CD4-positive, alpha-beta T cell (primary cell): ENCODE results near the gene RPS27L. TPM values are rescaled to one million over a fixed set of nuclear protein-coding genes. Genes with fewer than 3 reads are reported as not detected.

Experiments
- ATAC-seq: fragments of 200-7000 bp; cut with Tn5 transposase; one replicate; pipeline ENCODE4 v1.10.0; 2022; ENCODE audit warnings: mild to moderate bottlenecking; ENCODE audit not compliant: poor library complexity
- CTCF ChIA-PET: fragments of 350-600 bp; sonication (Branson Sonifier 250); formaldehyde crosslinking; loops from one replicate; lab custom pipeline; 2021; ENCODE audit warnings: antibody characterized with exemption, inconsistent platforms; lab: Charles Lee
- POLR2A ChIA-PET: fragments of 350-600 bp; sonication (Branson Sonifier 250); formaldehyde crosslinking; loops from one replicate; lab custom pipeline; 2021; ENCODE audit warnings: antibody characterized with exemption, inconsistent platforms; lab: Charles Lee
- DNase-seq, 14 experiments: peaks; one replicate each; pipeline ENCODE4 v3.0.0-alpha.2; 2013 to 2020; ENCODE audit warnings: mixed read lengths in 2 of 14
- H3K27ac ChIP-seq, 2 donors: one replicate each; pipeline versions ENCODE4 v1.5.1 to v1.7.0; 2013; ENCODE audit warnings: low read length in 2 of 2, low read depth in 1 of 2, mild to moderate bottlenecking in 1 of 2
- H3K27me3 ChIP-seq, 2 experiments: 1 replicate in 1 of 2; 2 replicates in 1 of 2; pipeline versions ENCODE4 v1.6.1 to v1.7.0; 2013; ENCODE audit warnings: low read length in 2 of 2, control low read depth in 1 of 2, mild to moderate bottlenecking in 1 of 2, moderate library complexity in 1 of 2; ENCODE audit not compliant: insufficient read depth in 2 of 2, control insufficient read depth in 1 of 2
- H3K36me3 ChIP-seq: one replicate; pipeline ENCODE4 v1.6.1; 2013; ENCODE audit warnings: low read length, control low read depth; ENCODE audit not compliant: insufficient read depth
- H3K4me1 ChIP-seq: one replicate; pipeline ENCODE4 v1.6.1; 2013; ENCODE audit warnings: low read length, control low read depth; ENCODE audit not compliant: insufficient read depth
- H3K4me3 ChIP-seq: one replicate; pipeline ENCODE4 v1.5.1; 2013; ENCODE audit warnings: mild to moderate bottlenecking, low read length, moderate library complexity
- H3K9me3 ChIP-seq, 2 experiments: 1 replicate in 1 of 2; 2 replicates in 1 of 2; pipeline versions ENCODE4 v1.6.1 to v1.7.0; 2013; ENCODE audit warnings: low read length in 2 of 2, mild to moderate bottlenecking in 2 of 2, control low read depth in 1 of 2, moderate library complexity in 1 of 2; ENCODE audit not compliant: control insufficient read depth in 1 of 2, insufficient read depth in 1 of 2
- H3K27ac Mint-ChIP-seq: one replicate; pipeline ENCODE4 v1.8.0; 2020; ENCODE audit warnings: mixed read lengths
- H3K27me3 Mint-ChIP-seq: one replicate; pipeline ENCODE4 v1.8.0; 2021; ENCODE audit warnings: mixed read lengths
- H3K36me3 Mint-ChIP-seq: one replicate; pipeline ENCODE4 v1.8.0; 2021; ENCODE audit warnings: low read depth, mixed read lengths
- H3K4me1 Mint-ChIP-seq: one replicate; pipeline ENCODE4 v1.8.0; 2021; ENCODE audit warnings: low read depth, mixed read lengths
- H3K4me3 Mint-ChIP-seq: one replicate; pipeline ENCODE4 v1.8.0; 2020; ENCODE audit warnings: mild to moderate bottlenecking, mixed read lengths
- H3K9me3 Mint-ChIP-seq: one replicate; pipeline ENCODE4 v1.8.0; 2020; ENCODE audit warnings: mixed read lengths
- intact Hi-C, 2 experiments: fragments of 100-400 bp; cut with DNase I in 1 of 2; cut with micrococcal nuclease in 1 of 2; formaldehyde crosslinking; loops; one replicate each; pipeline versions ENCODE4 v1.15.1 to v1.9.0; 2023 to 2025; cut with DNase I, micrococcal nuclease
- total RNA-seq, 174 experiments: library from RNA in 2 of 174; stranded (reverse) in 2 of 174; gene quantifications; one replicate each; pipeline ENCODE4 v1.2.3 and lab custom pipeline; 2021 to 2026
- TF ChIP-seq, protein P1 (sequence below): fragments of 200-600 bp; IDR thresholded peaks from one replicate; pipeline ENCODE4 v1.8.0; 2022; ENCODE audit warnings: antibody characterized with exemption, mild to moderate bottlenecking

Gene RPS27L
- total RNA-seq, 2 experiments from 2014 or later: 40.0 to 43.1 TPM

DNA sequence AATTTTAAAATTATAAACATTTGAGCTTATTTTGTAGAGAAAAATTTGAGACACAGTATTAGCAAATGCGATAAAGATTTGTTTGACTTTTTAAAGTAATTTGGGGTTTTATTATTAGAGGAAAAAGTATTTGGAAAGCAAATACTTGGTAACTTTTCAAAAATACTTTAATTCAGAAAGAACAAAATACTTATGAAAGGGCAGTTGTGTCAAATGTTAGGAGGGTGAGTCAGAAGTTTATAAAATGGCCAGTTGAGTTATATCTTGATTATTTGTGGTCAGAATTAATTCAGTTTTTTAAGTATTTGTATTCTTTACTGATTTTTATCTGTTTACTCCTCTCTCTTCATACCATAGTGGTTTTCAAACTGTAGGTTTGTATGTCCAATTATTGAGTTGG, 23.5 kb downstream of the RPS27L start:
- intact Hi-C loops: no loop called here
- no peaks in the 10 kb centered on the region for H3K27me3 ChIP-seq
- no peaks in the 10 kb centered on the region for H3K36me3 ChIP-seq
- Mint-ChIP-seq H3K9me3 (no peaks in the 10 kb centered on the region), H3K36me3 (peaks cover 29% of the 10 kb centered on the region), H3K27ac (no peak overlapping the region), H3K27me3 (no peaks in the 10 kb centered on the region), H3K4me3 (no peak overlapping the region), H3K4me1 (no peaks in the 10 kb centered on the region)
- no peak overlapping the region for H3K27ac ChIP-seq
- no peaks in the 10 kb centered on the region for H3K4me1 ChIP-seq
- H3K4me3 ChIP-seq: no peak overlapping the region
- no peaks in the 10 kb centered on the region for H3K9me3 ChIP-seq
- ATAC-seq (no peak), DNase-seq (no peak)
- CTCF ChIA-PET: no interaction called here
- TF ChIP-seq, protein P1, sequence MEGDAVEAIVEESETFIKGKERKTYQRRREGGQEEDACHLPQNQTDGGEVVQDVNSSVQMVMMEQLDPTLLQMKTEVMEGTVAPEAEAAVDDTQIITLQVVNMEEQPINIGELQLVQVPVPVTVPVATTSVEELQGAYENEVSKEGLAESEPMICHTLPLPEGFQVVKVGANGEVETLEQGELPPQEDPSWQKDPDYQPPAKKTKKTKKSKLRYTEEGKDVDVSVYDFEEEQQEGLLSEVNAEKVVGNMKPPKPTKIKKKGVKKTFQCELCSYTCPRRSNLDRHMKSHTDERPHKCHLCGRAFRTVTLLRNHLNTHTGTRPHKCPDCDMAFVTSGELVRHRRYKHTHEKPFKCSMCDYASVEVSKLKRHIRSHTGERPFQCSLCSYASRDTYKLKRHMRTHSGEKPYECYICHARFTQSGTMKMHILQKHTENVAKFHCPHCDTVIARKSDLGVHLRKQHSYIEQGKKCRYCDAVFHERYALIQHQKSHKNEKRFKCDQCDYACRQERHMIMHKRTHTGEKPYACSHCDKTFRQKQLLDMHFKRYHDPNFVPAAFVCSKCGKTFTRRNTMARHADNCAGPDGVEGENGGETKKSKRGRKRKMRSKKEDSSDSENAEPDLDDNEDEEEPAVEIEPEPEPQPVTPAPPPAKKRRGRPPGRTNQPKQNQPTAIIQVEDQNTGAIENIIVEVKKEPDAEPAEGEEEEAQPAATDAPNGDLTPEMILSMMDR: no peak
- POLR2A ChIA-PET: interaction anchor here (1.8 kb wide), 1 partner anchor 24 kb away, joined by 4 read pairs; the partner anchor contains the start of gene RPS27L

DNA sequence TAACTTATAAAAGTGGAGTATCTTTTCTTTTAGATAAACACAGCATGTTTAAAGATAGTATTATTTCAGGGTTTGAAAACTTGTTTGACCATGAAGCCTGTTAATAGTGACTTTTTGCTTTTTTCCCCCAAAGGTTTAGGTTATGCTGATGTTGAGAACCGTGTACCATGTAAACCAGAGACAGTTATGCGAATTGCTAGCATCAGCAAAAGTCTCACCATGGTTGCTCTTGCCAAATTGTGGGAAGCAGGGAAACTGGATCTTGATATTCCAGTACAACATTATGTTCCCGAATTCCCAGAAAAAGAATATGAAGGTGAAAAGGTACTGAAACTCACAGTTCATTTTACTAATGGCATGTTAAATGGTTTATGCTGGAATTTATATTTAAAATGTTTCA, 30.6 kb downstream of the RPS27L start:
- ATAC-seq (no peak), DNase-seq (no peak)
- no peaks in the 10 kb centered on the region for H3K9me3 Mint-ChIP-seq
- peaks cover 10% of the 10 kb centered on the region for H3K4me1 Mint-ChIP-seq
- H3K4me3 ChIP-seq: no peak overlapping the region
- peaks cover 18% of the 10 kb centered on the region for H3K36me3 ChIP-seq
- peaks cover 43% of the 10 kb centered on the region for H3K36me3 Mint-ChIP-seq
- POLR2A ChIA-PET: no interaction called here
- no peak overlapping the region for H3K4me3 Mint-ChIP-seq
- H3K27ac ChIP-seq: no peak overlapping the region
- no peak overlapping the region for H3K27ac Mint-ChIP-seq
- intact Hi-C loops: no loop called here
- H3K4me1 ChIP-seq: peaks cover 6% of the 10 kb centered on the region
- H3K9me3 ChIP-seq: no peaks in the 10 kb centered on the region
- no peaks in the 10 kb centered on the region for H3K27me3 Mint-ChIP-seq
- no peaks in the 10 kb centered on the region for H3K27me3 ChIP-seq
- TF ChIP-seq, protein P1: no peak
- CTCF ChIA-PET: no interaction called here

DNA sequence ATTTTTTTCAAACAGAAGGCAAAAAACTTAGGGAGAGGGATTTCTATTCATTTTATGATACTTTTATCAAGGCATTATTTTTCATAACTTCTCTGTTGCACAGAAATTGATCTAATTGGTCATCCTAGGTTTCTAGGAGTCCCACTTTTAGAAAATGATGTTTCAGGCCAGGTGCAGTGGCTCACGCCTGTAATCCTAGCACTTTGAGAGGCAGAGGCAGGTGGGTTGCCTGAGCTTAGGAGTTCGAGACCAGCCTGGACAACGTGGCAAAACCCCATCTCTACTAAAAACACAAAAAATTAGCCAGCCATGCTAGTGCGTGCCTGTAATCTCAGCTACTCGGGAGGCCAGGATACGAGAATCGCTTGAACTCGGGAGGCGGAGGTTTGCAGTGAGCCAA, 32.8 kb downstream of the RPS27L start:
- ChIA-PET POLR2A (no interaction called here), CTCF (no interaction called here)
- peaks cover 32% of the 10 kb centered on the region for H3K36me3 Mint-ChIP-seq
- H3K9me3 ChIP-seq: peaks cover 6 to 8% of the 10 kb centered on the region in 2 experiments
- intact Hi-C loops: no loop called here
- peaks cover 8% of the 10 kb centered on the region for H3K9me3 Mint-ChIP-seq
- H3K4me1 Mint-ChIP-seq: peaks cover 17% of the 10 kb centered on the region
- ATAC-seq: no peak
- TF ChIP-seq, protein P1: no peak
- no peak for DNase-seq
- H3K27ac Mint-ChIP-seq: no peak overlapping the region
- no peak overlapping the region for H3K27ac ChIP-seq
- H3K36me3 ChIP-seq: peaks cover 18% of the 10 kb centered on the region
- H3K4me3 Mint-ChIP-seq: peak overlapping the region; percentile 25
- no peaks in the 10 kb centered on the region for H3K27me3 ChIP-seq
- H3K27me3 Mint-ChIP-seq: no peaks in the 10 kb centered on the region
- no peak overlapping the region for H3K4me3 ChIP-seq
- peaks cover 10% of the 10 kb centered on the region for H3K4me1 ChIP-seq
